ENCODE results near the gene RNF26.

DNA sequence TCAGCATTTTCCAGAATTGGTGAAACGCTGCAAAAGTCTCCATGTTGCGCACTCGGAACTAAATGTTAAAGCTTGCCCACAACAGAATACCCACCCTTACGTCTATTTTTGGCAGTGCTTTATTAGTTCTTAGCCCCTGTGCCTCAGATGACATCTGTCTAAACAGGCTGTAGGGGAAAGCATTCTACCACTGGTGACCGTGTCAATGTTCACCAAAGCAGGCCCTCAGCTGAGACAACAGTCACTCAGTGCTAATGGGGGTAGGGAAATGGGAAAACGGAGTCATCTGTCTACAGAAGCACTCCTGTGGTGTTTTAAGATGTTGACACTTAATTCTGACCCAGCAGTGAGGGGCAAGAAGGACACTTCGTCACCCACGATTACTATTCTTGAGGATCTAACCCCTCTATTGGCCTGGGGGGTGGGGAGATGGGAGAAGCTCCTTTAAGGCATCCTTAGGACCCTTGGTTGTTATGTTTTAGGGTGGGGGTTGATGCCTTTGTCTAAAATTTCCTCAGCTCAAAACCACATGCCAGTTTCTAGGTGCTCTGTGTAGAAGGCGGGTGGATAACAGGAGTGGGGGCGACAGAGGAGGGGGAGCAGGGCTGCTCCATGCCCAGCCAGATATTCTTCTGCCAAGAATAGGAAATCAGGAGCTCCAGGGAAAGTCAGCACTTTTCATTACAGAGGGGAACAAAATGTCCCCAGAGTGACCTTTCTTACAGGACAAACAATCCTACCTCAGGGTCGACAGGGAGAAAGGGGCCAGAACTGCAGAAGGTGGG, 27.8 kb downstream of the RNF26 start:
- no peak for TF ChIP-seq EZH2 (IDR thresholded peaks at IDR 0.05; ENCODE audit: low read depth)
- TF ChIP-seq, protein P1, sequence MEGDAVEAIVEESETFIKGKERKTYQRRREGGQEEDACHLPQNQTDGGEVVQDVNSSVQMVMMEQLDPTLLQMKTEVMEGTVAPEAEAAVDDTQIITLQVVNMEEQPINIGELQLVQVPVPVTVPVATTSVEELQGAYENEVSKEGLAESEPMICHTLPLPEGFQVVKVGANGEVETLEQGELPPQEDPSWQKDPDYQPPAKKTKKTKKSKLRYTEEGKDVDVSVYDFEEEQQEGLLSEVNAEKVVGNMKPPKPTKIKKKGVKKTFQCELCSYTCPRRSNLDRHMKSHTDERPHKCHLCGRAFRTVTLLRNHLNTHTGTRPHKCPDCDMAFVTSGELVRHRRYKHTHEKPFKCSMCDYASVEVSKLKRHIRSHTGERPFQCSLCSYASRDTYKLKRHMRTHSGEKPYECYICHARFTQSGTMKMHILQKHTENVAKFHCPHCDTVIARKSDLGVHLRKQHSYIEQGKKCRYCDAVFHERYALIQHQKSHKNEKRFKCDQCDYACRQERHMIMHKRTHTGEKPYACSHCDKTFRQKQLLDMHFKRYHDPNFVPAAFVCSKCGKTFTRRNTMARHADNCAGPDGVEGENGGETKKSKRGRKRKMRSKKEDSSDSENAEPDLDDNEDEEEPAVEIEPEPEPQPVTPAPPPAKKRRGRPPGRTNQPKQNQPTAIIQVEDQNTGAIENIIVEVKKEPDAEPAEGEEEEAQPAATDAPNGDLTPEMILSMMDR (conservative IDR thresholded peaks at IDR 0.05), result no peak

Measured in PC-9 (cell line).